H9 (cell line): ENCODE measurements around the gene DOCK1. TPM values are rescaled to one million over a fixed set of nuclear protein-coding genes. Genes with fewer than 3 reads are reported as not detected.

Source experiments
- DNase-seq: peaks from one replicate; pipeline ENCODE4 v3.0.0-alpha.2; 2017
- H2AFZ ChIP-seq: one replicate; pipeline ENCODE4 v1.6.1; 2013; ENCODE audit warnings: mild to moderate bottlenecking, low read length, control low read depth, moderate library complexity
- H2AK5ac ChIP-seq: 2 replicates; pipeline ENCODE4 v1.6.1; 2013; ENCODE audit warnings: low read length, control low read depth, mixed read lengths; ENCODE audit not compliant: insufficient read length
- H2BK120ac ChIP-seq: one replicate; pipeline ENCODE4 v1.6.1; 2013; ENCODE audit warnings: low read depth, mild to moderate bottlenecking, low read length, control low read depth, inconsistent platforms; ENCODE audit not compliant: poor library complexity, severe bottlenecking
- H2BK12ac ChIP-seq: 2 replicates; pipeline ENCODE4 v1.6.1; 2013; ENCODE audit warnings: low read length, control low read depth, mixed read lengths, low read depth; ENCODE audit not compliant: insufficient read length
- H2BK15ac ChIP-seq: 2 replicates; pipeline ENCODE4 v1.6.1; 2013; ENCODE audit warnings: low read depth, low read length, control low read depth
- H2BK20ac ChIP-seq: one replicate; pipeline ENCODE4 v1.6.1; 2013; ENCODE audit warnings: low read depth, mild to moderate bottlenecking, low read length, control low read depth, inconsistent platforms; ENCODE audit not compliant: poor library complexity, severe bottlenecking
- H2BK5ac ChIP-seq: 2 replicates; pipeline ENCODE4 v1.6.1; 2013; ENCODE audit warnings: low read length, control low read depth, mixed read lengths; ENCODE audit not compliant: insufficient read length
- H3K14ac ChIP-seq: 2 replicates; pipeline ENCODE4 v1.6.1; 2013; ENCODE audit warnings: low read length, control low read depth; ENCODE audit not compliant: insufficient read depth
- H3K18ac ChIP-seq: 2 replicates; pipeline ENCODE4 v1.6.1; 2013; ENCODE audit warnings: low read depth, mild to moderate bottlenecking, mixed read lengths, low read length, control low read depth; ENCODE audit not compliant: insufficient read length
- H3K23ac ChIP-seq: 2 replicates; pipeline ENCODE4 v1.6.1; 2013; ENCODE audit warnings: low read length, control low read depth, mixed read lengths, low read depth; ENCODE audit not compliant: insufficient read length
- H3K23me2 ChIP-seq: 2 replicates; pipeline ENCODE4 v1.6.1; 2013; ENCODE audit warnings: low read depth, mild to moderate bottlenecking, mixed read lengths, low read length, control low read depth; ENCODE audit not compliant: insufficient read length, poor library complexity, severe bottlenecking
- H3K27ac ChIP-seq: 2 replicates; pipeline ENCODE4 v1.5.1; 2013; ENCODE audit warnings: low read length, control low read depth, mixed read lengths, low read depth; ENCODE audit not compliant: insufficient read length
- H3K27me3 ChIP-seq: 2 replicates; pipeline ENCODE4 v1.6.1; 2013; ENCODE audit warnings: low read length, control low read depth, inconsistent platforms; ENCODE audit not compliant: insufficient read depth
- H3K4ac ChIP-seq: 2 replicates; pipeline ENCODE4 v1.6.1; 2013; ENCODE audit warnings: low read depth, mild to moderate bottlenecking, control low read depth, inconsistent platforms, low read length, moderate library complexity
- H3K4me1 ChIP-seq: 2 replicates; pipeline ENCODE4 v1.6.1; 2013; ENCODE audit warnings: low read length, control low read depth, inconsistent platforms; ENCODE audit not compliant: insufficient read depth
- H3K4me2 ChIP-seq: 2 replicates; pipeline ENCODE4 v1.6.1; 2013; ENCODE audit warnings: low read length, control low read depth, mixed read lengths; ENCODE audit not compliant: insufficient read length, insufficient read depth
- H3K56ac ChIP-seq: 2 replicates; pipeline ENCODE4 v1.6.1; 2013; ENCODE audit warnings: low read depth, mild to moderate bottlenecking, mixed read lengths, low read length, control low read depth; ENCODE audit not compliant: insufficient read length
- H3K79me1 ChIP-seq: 2 replicates; pipeline ENCODE4 v1.6.1; 2013; ENCODE audit warnings: low read depth, mild to moderate bottlenecking, moderate library complexity, low read length, control low read depth, inconsistent platforms; ENCODE audit not compliant: insufficient read depth, poor library complexity, severe bottlenecking
- H3K79me2 ChIP-seq: 2 replicates; pipeline ENCODE4 v1.6.1; 2013; ENCODE audit warnings: low read length, control low read depth, inconsistent platforms; ENCODE audit not compliant: insufficient read depth
- H3K9ac ChIP-seq: 2 replicates; pipeline ENCODE4 v1.6.1; 2013; ENCODE audit warnings: low read length, control low read depth, mixed read lengths; ENCODE audit not compliant: insufficient read length; ENCODE audit errors: extremely low read depth
- H3K9me3 ChIP-seq: one replicate; pipeline ENCODE4 v1.6.1; 2013; ENCODE audit warnings: low read depth, low read length, inconsistent platforms; ENCODE audit not compliant: control insufficient read depth
- H3T11ph ChIP-seq: one replicate; pipeline ENCODE4 v1.6.1; 2013; ENCODE audit warnings: mild to moderate bottlenecking, low read length, control low read depth, inconsistent platforms
- H4K20me1 ChIP-seq: one replicate; pipeline ENCODE4 v1.6.1; 2013; ENCODE audit not compliant: control insufficient read depth, insufficient read length, insufficient read depth
- H4K5ac ChIP-seq: 2 replicates; pipeline ENCODE4 v1.6.1; 2013; ENCODE audit warnings: low read depth, mild to moderate bottlenecking, mixed read lengths, low read length, control low read depth; ENCODE audit not compliant: insufficient read length
- H4K8ac ChIP-seq: replicated peaks from 2 replicates; pipeline ENCODE4 v1.6.1; 2013; ENCODE audit warnings: low read length, control low read depth, mixed read lengths, low read depth; ENCODE audit not compliant: insufficient read length
- H4K91ac ChIP-seq: 2 replicates; pipeline ENCODE4 v1.6.1; 2013; ENCODE audit warnings: low read depth, mild to moderate bottlenecking, moderate library complexity, mixed read lengths, low read length, control low read depth; ENCODE audit not compliant: insufficient read length
- H3K27ac Mint-ChIP-seq, 3 experiments: 2 replicates in 2 of 3; 3 replicates in 1 of 3; pipeline ENCODE4 v1.8.0; 2020 to 2021; ENCODE audit warnings: mixed read lengths in 3 of 3, mild to moderate bottlenecking in 1 of 3, moderate library complexity in 1 of 3
- H3K27me3 Mint-ChIP-seq: 2 replicates; pipeline ENCODE4 v1.8.0; 2021; ENCODE audit warnings: low read depth, mild to moderate bottlenecking, moderate library complexity, mixed read lengths
- H3K36me3 Mint-ChIP-seq, 3 experiments: 2 replicates in 2 of 3; 3 replicates in 1 of 3; pipeline ENCODE4 v1.8.0; 2020 to 2021; ENCODE audit warnings: low read depth in 3 of 3, mixed read lengths in 3 of 3; ENCODE audit not compliant: insufficient read depth in 1 of 3
- H3K4me1 Mint-ChIP-seq, 2 experiments: 2 replicates each; pipeline ENCODE4 v1.8.0; 2020; ENCODE audit warnings: mixed read lengths in 2 of 2
- H3K4me3 Mint-ChIP-seq, 2 experiments: 2 replicates in 1 of 2; 3 replicates in 1 of 2; pipeline ENCODE4 v1.8.0; 2020 to 2021; ENCODE audit warnings: mild to moderate bottlenecking in 2 of 2, mixed read lengths in 2 of 2, moderate library complexity in 1 of 2
- H3K9me3 Mint-ChIP-seq, 2 experiments: 2 replicates in 1 of 2; 3 replicates in 1 of 2; pipeline ENCODE4 v1.8.0; 2020; ENCODE audit warnings: mild to moderate bottlenecking in 2 of 2, mixed read lengths in 2 of 2, moderate library complexity in 1 of 2
- WGBS: extraction: QIAGEN DNeasy Blood & Tissue Kit; methylation state at CpG from one replicate; pipeline ENCODE4 v1.1.7; 2013; ENCODE audit warnings: missing lambda C conversion rate, low lambda C conversion rate, mixed read lengths; ENCODE audit not compliant: insufficient read length; ENCODE audit errors: extremely low coverage; 5-methylcytosine and 5-hydroxymethylcytosine counted together
- total RNA-seq: library from RNA; stranded (reverse); gene quantifications from 2 replicates; pipeline ENCODE4 v1.2.1, GENCODE V29; 2021
- TF ChIP-seq, protein P1 (sequence below): fragments of 200-600 bp; sonication (generic); conservative IDR thresholded peaks from 3 replicates; pipeline ENCODE4 v1.8.0; 2021; ENCODE audit warnings: antibody characterized with exemption, mild to moderate bottlenecking

DOCK1 gene
- total RNA-seq, 1 experiment from 2014 or later: 57.0 TPM

DNA sequence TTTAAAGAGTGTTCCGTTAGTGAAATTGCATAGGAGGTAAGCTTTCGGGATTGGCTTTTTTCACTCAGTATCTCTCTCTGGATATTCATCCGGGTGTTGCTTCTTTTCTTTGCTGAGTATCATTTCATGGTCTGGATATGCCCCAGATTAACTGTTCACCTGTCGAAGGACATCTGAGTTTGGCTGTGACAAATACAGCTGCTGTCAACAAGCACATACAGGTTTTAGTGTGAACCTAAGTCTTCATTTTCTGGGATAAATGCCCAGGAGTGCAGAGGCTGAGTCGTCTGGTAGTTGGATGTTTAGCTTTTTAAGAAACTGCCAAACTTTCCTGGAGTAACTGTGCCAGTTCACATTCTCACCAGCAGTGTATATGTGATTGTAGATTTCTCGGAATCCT, 5.6 kb downstream of the DOCK1 start:
- no peak overlapping the region for H2BK5ac ChIP-seq
- no peaks in the 10 kb centered on the region for H3K27me3 ChIP-seq
- no peak overlapping the region for H4K8ac ChIP-seq
- H2BK12ac ChIP-seq: no peak overlapping the region
- H3K9me3 ChIP-seq: no peaks in the 10 kb centered on the region
- H3K18ac ChIP-seq: no peak overlapping the region
- H3K79me1 ChIP-seq: peaks cover 6% of the 10 kb centered on the region
- H4K5ac ChIP-seq: no peak overlapping the region
- H3K27me3 Mint-ChIP-seq: no peaks in the 10 kb centered on the region
- H3K9me3 Mint-ChIP-seq: no peaks in the 10 kb centered on the region; a peak in 1 of 5 replicates
- no peak overlapping the region for H4K91ac ChIP-seq
- H3K56ac ChIP-seq: no peak overlapping the region
- no peak overlapping the region for H3T11ph ChIP-seq
- H3K9ac ChIP-seq: no peak overlapping the region
- no peak overlapping the region for H3K27ac ChIP-seq
- TF ChIP-seq, protein P1, sequence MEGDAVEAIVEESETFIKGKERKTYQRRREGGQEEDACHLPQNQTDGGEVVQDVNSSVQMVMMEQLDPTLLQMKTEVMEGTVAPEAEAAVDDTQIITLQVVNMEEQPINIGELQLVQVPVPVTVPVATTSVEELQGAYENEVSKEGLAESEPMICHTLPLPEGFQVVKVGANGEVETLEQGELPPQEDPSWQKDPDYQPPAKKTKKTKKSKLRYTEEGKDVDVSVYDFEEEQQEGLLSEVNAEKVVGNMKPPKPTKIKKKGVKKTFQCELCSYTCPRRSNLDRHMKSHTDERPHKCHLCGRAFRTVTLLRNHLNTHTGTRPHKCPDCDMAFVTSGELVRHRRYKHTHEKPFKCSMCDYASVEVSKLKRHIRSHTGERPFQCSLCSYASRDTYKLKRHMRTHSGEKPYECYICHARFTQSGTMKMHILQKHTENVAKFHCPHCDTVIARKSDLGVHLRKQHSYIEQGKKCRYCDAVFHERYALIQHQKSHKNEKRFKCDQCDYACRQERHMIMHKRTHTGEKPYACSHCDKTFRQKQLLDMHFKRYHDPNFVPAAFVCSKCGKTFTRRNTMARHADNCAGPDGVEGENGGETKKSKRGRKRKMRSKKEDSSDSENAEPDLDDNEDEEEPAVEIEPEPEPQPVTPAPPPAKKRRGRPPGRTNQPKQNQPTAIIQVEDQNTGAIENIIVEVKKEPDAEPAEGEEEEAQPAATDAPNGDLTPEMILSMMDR: no peak
- no peak overlapping the region for H2AK5ac ChIP-seq
- no peak overlapping the region for H2AFZ ChIP-seq
- no peak overlapping the region for H3K14ac ChIP-seq
- H3K4ac ChIP-seq: no peak overlapping the region
- peaks cover 3% of the 10 kb centered on the region for H4K20me1 ChIP-seq
- no peak overlapping the region for H2BK20ac ChIP-seq
- no peak overlapping the region for H2BK15ac ChIP-seq
- no peaks in the 10 kb centered on the region for H3K23me2 ChIP-seq
- peaks cover 25 to 30% of the 10 kb centered on the region in 2 experiments for H3K4me1 Mint-ChIP-seq
- no CpG with 5 or more reads among the region's 6 CpGs for WGBS
- DNase-seq: no peak
- peaks cover 43% of the 10 kb centered on the region; the same call in 1 of the 2 replicates for H3K79me2 ChIP-seq
- no peak overlapping the region for H3K4me2 ChIP-seq
- H3K4me3 Mint-ChIP-seq: no peak overlapping the region
- H3K27ac Mint-ChIP-seq: 0 out of 7 replicates have a peak overlapping the region, but pooled peaks of 1 of the 3 experiments have one; percentile 53
- peaks cover 9% of the 10 kb centered on the region; the same call in 1 of the 2 replicates for H3K4me1 ChIP-seq
- no peak overlapping the region for H3K23ac ChIP-seq
- H3K36me3 Mint-ChIP-seq: peaks cover 9 to 18% (median 13%) of the 10 kb centered on the region in 3 experiments; a peak in 6 of 7 replicates
- no peak overlapping the region for H2BK120ac ChIP-seq
